Measurements from ENCODE around the gene POFUT2.

Gene POFUT2

DNA sequence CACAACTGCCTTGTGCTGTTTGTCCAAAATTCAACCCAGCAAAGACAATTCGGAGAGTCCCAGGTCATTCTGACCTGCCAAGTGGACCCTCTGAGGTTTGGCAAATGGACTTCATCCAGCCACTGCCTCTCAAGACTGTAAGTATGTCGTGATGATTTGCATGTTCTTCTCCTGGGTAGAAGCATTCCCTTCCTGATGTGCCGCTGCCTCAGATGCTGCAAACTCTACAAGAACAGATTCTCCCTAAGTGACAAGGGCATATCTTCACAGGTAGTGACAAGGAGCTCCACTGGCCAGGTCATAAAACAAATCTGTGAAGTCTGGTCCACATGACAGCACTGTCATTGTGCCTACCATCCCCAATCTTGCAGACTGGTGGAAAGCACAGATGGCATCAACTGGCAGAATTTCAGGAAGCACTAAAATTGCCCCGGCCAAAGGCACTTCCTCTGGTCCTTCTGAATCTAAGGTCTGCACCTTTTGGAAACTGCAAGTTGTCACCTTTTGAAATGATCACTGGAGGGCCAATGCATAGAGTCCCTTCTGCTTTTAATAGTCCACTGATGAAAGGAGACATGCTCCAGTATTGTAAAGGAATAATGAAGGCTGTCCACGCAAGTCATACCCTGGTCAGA lies 27.4 kb downstream of the POFUT2 start:
- DNase-seq: no peak

DNA sequence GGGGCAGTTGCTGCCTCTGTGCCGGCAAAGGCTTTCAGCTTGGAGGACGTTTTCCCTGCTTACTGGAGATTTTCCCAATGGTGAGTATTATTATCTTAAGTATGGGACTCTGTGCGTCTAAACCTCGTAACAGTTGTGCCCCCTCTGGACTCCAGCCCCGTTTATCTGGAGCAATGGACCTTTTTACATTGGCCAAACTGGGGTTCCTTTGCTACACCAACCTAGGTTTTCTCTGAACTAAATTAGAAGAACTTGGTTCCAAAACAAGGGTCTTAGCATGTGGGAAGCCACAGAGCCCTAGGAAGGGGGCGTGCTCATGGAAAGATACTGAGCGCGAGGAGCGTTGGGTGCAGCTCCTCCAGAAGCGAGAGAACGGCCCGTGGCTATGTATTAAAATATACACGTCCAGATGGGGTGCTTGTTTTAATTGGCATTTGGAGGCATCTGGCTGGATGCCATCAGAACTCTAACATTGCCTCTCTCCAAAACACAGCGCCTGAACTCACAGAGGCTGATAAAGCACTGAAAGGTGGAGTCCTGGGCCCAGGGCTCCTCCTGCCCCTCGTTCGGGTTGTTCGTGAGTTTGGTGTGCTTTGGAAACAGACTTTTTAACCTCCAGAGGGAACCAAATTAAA lies 28.4 kb downstream of the POFUT2 start:
- DNase-seq: no peak

DNA sequence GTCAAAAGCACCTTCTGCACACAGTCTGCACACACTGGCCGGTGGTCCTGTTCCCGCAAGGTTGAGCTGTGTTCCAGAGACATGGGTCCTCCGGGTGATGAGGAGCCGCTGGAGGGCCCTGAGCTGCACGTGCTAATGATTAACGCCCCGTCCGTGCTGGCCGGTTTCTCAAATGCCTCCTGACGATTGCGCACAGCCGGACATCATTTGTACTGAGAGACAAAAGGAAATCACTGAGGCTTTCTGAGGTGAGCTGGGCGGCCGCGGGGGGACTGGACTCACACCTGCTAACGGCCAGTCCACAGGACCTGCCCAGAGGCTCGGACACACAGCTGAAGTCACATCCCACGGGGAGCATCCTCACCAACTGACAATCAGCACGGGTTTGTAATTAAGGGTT lies 29.2 kb downstream of the POFUT2 start:
- DNase-seq: no peak

DNA sequence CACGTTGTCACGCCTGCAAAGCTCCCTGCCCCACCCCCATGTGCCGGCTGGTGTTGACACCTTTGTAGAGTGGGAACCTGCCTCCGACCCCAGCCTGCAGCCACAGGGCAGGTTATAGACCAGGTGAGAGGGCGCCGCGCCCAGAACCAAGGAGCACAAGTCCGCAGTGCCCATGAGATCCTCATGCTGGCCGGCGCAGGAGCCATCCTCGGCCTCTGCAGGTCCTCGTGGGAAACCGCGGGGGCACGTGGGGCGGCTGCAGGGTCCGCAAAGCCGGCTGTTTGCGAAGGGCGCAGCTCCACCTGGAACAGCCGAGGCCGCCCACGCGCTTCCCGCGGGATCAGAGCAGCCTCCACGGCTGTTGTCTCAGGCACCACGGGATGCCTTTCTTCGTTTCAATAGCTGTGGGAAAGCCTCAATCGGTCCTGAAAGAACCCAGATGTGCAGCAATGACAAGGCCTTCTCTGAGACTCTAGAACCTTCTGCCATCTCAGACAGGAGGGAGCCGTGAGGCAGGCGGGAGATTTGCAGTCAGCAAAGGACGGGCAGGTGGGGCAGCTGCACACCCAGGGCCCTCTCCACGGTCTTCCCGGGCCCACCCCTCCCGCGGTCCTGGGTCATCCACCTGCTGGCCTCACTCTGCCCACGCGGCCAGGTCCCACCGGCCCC lies 29.9 kb downstream of the POFUT2 start:
- DNase-seq: no peak

DNA sequence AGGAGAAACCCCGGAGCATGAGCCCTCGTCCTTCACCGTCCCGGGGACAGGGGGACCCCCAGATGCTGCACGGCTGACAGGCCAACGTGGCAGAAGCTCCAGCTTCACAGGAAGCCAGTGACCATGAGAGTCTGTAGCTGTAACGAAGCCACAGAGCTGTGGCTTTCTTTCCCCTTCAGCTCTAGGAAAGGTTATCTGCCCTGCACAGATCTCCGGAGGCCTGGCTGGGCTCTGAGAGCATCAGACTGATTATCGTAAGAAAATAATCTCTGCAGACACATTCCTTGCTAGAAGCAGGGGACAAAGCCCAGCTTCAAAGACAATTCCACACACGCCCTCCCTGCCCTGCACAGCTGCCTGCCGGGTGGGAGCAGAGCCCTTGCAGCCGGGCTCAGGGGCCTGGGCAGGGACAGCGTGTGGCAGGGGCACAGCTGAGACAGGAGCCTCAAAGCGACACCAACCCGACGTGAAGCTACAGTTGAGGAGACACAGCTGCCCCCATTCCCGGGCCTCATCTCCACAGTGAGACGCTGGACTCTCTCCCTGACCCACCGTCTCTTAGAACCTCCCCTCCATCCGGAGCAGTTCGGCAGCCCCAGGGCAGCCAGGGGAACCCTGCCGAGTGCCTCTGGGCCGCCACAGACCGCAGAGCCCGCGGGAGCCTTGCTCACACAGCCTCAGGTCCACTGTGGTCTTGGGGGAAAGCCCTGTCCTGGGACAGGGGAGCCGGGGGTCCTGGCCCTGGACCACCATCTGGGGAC lies 30.6 kb downstream of the POFUT2 start:
- DNase-seq: no peak

DNA sequence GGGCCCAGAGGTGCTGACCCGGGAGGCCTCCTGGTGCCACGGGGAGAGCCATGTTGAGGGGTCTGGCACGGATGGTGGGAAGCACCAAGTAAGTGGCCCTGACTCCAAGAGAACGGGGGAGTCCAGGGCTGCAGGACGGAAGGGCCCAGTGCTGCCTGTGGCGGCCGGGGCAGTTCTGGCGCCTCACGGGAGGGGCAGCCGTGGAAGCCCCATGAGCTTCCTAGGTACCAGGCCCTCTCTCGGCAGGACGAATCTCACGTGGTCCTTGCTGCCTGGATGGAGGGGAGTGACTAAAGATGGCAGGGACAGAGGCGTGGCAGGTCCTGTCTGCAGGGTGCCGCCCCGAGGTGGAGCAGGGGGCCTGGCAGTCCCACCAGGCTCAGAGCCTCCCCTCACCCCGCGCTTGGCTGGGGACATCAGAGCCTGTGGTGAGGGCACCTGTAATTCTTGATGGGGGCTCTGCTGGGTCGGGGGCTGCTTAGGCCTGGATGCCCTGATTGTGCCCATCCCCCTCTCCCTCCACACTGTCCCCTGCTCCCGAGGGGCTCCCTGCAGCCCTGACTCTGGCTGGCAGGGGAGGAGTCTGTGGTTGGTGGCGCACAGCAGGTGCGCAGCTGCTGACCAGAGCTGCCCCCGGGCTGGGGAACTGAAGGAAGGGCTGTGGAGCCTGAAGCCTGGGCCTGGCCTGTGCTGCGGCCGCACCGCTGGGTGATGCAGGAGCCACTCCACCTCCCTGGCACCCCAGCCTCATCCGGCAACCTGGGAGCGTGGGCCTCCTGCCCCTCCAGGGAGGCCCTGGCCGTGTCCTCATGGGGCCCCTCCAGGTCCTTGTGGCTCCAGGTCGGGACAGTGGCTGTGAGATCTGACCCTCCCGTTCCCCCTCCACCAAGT lies 31.4 kb downstream of the POFUT2 start:
- DNase-seq: no peak

DNA sequence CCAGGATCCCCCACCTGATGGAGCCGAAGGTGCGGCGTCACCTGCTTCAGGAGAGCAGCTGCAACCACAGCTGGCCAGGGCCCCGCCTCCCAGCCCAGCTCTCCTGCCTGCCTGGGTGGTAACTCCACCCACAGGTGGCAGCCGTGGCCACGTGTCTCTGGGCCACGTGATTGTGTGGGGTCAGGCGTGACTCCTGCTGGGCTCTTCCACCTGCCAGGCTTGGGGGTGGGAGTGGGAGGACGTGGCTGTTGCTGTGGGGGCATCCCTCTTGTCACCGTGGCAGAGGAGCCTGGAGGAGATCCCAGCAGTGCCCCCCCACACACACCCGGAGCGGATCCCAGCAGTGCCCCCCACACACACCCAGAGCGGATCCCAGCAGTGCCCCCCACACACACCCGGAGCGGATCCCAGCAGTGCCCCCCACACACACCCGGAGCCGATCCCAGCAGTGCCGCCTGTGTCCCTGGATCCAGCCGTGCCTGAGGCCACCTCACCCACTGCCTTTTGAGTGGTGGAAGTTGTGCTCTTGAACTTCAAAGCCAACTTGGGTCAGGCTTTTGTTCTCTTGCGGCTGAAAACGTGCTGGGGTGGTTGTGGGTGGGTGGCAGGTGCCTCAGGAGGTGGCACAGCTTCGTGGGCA lies 32.2 kb downstream of the POFUT2 start:
- DNase-seq: no peak

DNA sequence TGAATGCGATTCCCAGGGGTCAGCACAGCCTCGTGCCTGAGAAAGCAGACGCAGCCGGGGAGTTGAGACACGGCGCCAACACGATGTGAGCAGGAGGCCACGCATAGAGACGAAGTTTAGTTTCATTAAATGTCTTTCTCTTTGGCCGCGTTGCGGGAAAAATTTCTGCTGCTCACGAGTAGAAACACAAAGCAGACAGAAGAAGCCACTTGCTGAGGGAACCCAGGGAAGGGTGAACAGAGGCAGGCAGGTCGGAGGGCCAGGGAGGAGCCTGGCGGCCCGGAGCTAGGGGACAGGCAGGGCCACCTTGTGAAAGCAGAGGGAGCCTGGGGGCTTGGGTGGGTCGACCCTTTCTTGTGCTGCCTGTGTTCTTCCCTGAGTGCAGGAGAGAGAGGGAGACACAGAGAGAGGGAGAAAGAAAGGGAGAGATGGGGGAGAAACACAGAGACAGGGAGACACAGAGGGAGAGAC lies 33.2 kb downstream of the POFUT2 start:
- no peak for DNase-seq

DNA sequence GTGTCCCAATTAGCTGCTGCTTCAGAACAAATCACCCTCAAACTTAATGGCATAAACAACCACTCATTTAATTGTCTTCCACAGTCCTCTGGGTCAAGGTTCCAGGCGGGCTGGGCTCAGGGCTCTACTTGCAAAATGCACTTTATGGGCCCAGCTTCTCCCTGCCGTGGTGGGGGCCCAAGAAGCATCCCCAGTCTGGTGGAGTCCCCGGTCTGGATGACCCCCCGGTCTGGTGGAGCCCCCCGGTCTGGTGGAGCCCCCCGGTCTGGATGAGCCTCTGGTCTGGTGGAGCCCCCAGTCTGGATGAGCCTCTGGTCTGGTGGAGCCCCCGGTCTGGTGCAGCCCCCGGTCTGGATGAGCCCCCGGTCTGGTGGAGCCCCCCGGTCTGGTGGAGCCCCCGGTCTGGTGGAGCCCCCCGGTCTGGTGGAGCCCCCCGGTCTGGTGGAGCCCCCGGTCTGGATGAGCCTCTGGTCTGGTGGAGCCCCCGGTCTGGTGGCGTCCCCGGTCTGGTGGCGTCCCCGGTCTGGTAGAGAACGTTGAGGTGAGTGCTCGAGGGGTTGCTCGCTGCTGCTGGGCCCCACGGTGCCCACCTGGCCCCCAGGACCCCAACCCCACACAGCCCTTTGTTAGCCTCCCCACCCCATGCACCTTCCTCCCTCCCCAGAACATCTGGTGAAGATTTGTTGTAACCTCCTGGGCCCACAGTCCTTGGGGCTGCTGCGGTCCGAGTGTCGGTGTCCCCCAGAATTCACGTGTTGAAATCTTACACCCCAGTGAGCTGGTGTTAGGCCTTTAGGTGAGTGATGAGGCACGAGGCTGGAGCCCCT lies 33.8 kb downstream of the POFUT2 start:
- no peak for DNase-seq

DNA sequence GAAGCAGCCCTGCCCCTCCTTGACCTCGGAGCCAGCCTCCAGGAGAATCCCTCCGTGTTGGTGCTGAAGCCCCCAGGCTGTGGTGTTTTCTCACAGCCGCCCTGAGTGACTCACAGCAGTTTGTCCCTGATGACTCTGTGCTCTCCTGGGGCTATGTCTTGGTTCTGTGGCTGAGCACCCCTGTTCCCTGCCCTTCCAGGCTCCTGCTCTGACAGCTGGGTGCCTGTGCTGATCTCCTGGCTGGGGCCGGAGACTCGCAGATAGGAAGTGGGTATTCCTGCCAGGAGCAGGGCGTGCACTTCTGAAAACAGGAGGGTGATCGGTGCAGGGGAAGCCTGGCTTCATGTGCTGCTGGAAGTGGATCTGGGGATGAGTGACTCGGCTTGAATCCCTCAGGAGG lies 34.5 kb downstream of the POFUT2 start:
- DNase-seq: no peak

DNA sequence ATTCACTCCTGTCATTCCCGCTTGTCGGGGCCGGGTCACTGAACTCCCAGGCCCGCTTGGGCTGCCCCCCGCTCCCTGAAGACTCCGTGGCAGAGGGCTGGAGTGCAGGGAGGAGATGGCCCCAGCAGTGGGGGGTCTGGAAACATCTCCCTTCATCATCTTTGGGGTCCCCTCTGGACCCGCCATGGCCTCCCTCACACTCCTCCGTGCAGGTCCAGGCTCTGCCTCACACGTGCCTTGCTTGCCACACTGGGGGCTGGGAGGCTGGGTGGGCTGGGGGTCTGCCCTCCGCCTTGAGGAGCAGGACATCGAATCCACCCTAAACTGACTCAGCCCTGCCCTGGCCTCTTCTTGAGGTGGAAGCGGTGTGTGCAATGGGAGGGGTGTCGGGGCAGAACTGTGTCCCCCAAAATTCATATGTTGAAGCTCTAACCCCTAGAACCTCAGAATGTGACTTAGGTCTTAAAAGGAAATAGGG lies 35.2 kb downstream of the POFUT2 start:
- no peak for DNase-seq

DNA sequence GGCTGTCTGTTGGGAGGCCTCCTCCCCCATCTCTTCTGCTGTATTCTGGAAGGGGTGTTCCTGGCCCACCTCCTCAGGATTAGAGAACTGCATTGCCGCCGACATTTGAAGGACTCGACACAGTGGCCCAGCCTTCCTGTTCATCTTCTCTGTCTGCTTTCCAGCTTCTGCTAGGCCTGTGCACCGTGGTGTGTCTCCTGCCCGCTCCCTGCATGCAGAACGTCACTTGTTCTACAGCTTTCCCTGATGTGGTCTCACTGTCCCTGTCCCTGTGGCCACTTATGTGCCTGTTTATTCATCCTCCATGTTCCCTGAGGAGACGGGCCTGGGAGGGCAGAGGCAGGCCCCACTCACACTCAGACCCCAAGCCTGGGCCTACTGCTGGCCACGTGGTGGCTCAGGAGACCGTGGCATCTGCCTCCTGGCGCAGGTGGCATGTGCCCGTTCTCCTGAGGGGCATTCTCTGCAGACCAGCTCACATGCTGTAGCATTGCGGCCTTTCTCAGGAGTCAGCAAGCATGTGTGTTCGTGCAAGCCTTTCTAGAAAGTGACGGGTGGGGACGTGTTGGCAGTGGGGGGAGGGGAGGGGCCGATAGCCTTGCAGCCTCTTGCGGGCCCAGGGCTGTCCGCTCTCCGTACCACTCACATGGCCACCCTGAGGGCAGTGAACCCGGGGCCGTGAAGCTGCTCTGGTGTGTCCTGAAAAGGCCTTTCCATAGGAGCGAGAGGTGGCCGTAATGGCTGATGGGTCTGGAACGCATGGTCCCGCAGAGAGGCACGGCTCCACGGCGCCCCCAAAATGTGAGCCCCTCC lies 35.9 kb downstream of the POFUT2 start:
- DNase-seq: no peak

DNA sequence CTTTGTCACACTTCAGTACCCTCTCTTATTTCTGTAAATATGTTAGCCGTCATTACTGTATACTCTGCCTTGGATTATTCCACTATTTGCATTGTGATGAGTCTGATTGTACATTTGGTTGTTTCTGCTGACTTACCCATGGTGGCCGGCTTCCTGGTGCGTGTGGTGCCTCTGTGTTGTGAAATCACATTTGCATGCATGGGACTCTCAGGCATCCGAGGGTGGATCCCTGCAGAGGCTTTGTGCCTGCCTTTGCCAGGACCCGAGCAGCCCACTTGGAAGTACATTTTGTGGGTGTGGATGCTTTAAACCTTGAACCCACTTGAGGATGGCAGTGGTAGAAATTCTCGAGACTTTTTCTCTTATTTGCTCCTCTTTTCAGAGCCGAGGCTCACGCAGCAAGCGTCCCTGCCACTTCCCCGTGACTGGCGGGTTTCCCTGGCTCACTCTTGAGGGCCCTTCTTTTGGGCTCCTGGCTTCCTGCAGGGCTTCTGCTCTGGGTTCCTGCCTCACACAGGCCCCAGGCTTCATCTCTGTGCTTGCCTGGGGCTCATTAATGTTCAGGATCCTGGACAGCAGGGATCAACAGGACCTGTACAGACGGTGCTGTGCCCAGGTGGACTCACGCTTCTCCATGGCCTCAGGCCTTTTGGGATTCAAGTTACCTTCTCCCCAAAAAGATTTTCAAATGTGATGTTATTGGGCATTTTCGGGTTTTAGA lies 36.6 kb downstream of the POFUT2 start:
- DNase-seq: no peak

DNA sequence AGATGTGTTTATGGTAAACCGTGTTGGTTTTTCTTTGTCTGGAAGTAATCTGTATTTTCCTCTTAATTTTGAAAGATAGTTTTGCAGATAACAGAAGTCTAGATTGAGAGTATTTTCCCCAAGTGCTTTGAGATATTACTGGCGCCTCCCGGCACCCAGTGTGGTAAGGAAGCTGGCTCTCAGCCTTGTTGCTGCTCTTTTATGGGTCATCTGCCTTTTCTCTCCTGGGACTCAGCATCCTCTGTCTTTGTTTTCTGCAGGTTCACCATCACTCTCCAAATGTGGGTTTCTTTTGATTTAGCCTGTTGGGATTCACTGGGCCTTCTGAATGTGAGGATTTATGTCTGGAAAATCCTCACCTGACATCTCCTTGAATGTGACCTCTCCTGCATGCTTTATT lies 37.4 kb downstream of the POFUT2 start:
- no peak for DNase-seq

DNA sequence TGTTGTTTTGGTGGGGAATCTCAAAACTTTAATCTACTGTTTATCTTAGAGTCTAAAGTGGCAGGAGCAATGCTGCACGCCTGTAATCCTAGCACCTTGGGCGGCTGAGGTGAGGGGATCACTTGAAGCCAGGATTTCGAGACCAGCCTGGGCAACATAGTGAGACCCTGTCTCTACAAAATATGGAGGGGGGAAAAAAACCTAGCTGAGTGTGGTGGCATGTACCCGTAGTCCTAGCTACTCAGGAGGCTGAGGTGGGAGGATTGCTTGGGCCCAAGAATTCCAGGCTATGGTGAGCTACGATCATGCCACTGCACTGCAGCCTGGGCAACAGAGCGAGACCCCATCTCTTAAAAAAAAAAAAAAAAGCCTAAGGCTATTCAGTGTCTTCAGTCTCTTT lies 38.1 kb downstream of the POFUT2 start:
- no peak for DNase-seq

DNA sequence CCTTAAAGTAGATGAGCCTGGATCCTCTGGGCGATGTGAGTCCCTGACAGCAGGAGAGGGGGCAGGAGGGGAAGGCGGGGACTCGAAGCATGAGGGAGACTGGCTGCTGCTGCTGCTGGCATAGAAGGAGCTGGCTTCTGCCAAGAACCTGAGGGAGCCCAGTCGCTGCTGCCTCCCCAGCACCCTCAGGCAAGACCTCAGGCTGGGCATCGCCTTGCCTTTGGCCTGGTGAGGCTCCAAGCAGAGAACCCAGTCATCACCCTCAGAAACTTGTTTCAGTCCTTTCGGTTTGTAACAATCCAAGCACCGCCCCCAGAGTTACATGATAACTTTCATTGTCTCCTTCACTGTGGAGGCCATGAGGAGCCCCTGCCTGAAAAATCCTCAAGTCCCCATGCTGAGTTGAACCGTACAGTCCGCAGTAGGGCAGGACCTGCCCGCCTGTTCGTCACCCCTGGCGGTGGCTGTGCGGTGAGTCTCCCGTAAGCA lies 38.8 kb downstream of the POFUT2 start:
- no peak for DNase-seq

DNA sequence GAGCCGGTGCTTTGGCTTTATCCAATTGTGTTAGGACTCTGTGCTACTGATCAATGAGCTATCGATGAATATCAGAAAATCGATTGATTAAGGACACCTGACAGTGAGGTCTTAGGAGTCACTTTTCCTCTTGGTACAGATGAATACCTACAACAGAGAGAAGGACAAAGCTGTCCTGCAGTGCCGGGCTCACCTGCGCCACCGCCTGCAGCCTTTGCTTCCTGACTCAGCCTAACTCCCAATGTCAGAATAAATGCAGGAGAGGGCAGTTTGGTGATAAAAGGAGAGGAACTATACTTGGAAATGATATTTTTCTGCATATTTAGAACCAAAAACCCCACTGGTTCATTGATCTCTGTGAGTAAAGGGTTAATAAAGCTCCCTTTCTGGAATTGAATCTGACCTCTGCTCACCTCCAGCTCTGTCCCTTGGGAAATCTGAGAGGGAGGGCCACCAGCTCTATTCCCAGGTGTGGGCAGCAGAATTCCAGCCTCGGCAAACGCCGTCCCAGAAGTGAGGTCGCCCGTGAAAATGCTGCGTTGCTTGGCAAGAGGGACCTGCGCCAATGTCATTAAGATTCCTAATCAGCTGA lies 39.3 kb downstream of the POFUT2 start:
- DNase-seq: no peak

DNA sequence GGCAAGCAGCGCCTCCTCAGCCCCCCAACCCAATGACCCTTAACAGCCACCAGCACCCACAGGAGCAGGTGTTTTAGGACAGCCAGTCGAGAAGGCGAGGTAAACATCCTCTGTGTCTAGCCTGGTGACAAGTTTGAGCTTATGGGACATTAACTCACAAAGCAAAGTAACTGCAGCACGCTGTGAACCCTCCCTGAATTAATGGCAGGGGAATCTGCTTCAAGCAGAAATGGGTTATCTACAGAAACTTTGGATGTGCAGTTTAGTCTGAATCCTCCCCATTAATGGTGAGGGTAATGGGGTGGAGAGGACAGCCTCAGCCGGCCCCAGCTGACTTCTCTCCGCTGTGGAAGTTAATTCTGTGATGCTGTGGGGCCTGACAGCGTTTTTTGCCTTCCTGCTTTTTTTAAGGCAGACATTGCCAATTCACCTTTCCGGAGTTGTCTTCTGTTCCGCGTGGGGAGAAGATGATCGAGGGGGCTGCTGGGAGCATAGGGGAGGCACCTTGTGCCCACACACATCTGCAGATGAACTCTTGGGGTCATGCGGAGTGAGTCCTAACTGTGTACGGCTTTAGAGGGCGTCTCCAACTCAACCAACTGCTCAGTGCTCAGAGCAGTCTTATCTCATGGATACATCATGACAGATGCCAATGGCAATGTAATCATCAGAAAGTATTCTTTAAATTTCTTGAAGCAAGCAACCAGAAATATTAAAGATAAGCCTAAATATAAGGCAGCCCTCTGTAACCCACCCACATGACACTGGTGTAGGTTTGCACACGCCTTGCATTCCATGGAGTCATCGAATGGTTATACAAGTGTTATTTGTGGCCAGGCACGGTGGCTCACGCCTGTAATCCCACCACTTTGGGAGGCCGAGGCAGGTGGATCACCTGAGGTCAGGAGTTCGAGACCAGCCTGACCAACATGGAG lies 41.0 kb downstream of the POFUT2 start:
- DNase-seq: no peak

Data from activated CD4-positive, alpha-beta T cell treated with anti-CD3 and anti-CD28 coated beads, Interleukin-2, amount 50 U/mL, for 48 hours (primary cell).